ENCODE results near the gene KCNQ1. TPM values are rescaled to one million over a fixed set of nuclear protein-coding genes. Genes with fewer than 3 reads are reported as not detected.
A peak's percentile ranks its signal among the peaks of the same experiment; 100 is the strongest.

Gene KCNQ1
- total RNA-seq, 1 experiment from 2014 or later, result 1.0 TPM

DNA sequence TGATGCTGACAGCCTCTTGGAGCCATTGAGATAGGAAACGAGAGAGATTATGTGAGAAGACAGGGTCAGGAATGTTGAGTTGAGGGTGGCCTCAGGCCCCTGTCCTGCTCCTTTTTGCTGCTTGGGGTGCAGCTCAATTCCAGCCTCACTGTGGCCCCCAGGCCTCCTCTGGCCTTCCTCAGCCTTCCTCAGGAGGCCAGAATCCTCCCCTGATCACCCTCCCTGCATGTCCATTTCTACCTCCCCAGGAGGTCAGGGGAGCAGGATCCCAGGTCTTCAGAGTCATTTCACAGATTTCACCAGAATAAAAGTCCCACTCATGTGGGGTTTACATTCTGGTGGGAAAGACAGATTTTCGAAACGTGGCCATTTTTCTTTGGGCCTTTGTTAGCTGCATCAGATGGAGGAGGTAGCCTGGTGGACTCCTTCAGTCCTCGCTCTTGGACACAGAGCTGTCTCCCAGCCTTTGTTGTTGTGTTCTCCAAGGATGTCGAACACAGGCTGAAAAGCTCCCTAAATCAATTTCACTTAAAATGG, 257.2 kb downstream of the KCNQ1 start:
- Mint-ChIP-seq H3K27me3 (ENCODE audit: insufficient read depth, unreplicated experiment) (no peaks in the 10 kb centered on the region), H3K9me3 (ENCODE audit: unreplicated experiment) (no peaks in the 10 kb centered on the region), H3K4me3 (ENCODE audit: unreplicated experiment) (peak overlapping the region; percentile 84), H3K27ac (ENCODE audit: unreplicated experiment) (peak overlapping the region; percentile 84), H3K4me1 (ENCODE audit: low read depth, unreplicated experiment) (peaks cover 2% of the 10 kb centered on the region), H3K36me3 (ENCODE audit: insufficient read depth, unreplicated experiment) (peaks cover 25% of the 10 kb centered on the region)
- no peaks in the 10 kb centered on the region for H3K27me3 ChIP-seq (replicated peaks; ENCODE audit: control insufficient read depth, insufficient read depth, low read length)
- no peaks in the 10 kb centered on the region for H3K36me3 ChIP-seq (ENCODE audit: control insufficient read depth, insufficient read depth, low read length)
- no peaks in the 10 kb centered on the region for H3K9me3 ChIP-seq
- no peak for DNase-seq
- TF ChIP-seq, protein P1, sequence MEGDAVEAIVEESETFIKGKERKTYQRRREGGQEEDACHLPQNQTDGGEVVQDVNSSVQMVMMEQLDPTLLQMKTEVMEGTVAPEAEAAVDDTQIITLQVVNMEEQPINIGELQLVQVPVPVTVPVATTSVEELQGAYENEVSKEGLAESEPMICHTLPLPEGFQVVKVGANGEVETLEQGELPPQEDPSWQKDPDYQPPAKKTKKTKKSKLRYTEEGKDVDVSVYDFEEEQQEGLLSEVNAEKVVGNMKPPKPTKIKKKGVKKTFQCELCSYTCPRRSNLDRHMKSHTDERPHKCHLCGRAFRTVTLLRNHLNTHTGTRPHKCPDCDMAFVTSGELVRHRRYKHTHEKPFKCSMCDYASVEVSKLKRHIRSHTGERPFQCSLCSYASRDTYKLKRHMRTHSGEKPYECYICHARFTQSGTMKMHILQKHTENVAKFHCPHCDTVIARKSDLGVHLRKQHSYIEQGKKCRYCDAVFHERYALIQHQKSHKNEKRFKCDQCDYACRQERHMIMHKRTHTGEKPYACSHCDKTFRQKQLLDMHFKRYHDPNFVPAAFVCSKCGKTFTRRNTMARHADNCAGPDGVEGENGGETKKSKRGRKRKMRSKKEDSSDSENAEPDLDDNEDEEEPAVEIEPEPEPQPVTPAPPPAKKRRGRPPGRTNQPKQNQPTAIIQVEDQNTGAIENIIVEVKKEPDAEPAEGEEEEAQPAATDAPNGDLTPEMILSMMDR (IDR thresholded peaks at IDR 0.05; ENCODE audit: insufficient read depth in 1 of 2, low read depth in 1 of 2, low read length in 1 of 2, severe bottlenecking in 1 of 2, unreplicated experiment in 1 of 2), result no peak
- BruUV-seq (replicated peaks), result no TSS peak
- CTCF ChIA-PET, result no interaction called here
- H3K4me3 ChIP-seq (ENCODE audit: low read depth, low read length), result no peak overlapping the region
- POLR2A ChIA-PET, result interaction anchor here (1.0 kb wide), 1 partner anchor 42 kb away, joined by 3 read pairs; no protein-coding TSS in a partner anchor
- H3K4me1 ChIP-seq, result peaks cover 24% of the 10 kb centered on the region
- intact Hi-C loops (cut with micrococcal nuclease; ENCODE audit: unreplicated experiment), result loop anchor here (2.0 kb wide), 1 partner anchor 23 kb away; no protein-coding TSS in a partner anchor

DNA sequence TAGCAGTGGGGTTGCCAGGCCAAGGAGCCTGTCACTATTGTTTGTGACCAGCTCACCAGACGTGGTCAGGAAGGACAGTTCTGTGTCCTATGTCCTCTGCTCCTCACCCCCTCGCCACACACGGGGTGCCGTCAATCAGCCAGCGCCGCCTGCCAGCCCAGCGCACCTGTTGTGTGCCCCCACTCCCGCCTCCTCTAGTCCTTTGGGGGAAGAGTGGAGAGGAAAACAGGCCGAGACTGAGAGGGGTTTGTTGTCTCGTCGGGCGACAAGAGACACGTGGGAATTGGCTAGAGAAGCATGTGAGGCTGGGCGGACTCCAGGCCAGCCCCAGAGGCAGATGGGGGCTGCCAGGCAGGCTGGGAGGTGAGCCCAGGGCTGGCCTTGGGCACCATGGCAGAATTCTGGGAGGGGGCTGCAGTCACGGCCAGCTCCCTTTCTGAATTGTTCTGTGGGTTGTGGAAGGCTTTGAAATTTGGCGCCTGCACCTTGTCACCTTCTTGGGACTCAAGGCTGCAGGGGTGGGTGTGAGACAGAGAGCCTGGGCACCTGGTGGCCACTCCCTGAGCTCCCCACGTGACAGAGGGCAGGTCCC, 258.1 kb downstream of the KCNQ1 start:
- Mint-ChIP-seq H3K27me3 (ENCODE audit: insufficient read depth, unreplicated experiment) (no peaks in the 10 kb centered on the region), H3K4me3 (ENCODE audit: unreplicated experiment) (no peak overlapping the region), H3K9me3 (ENCODE audit: unreplicated experiment) (no peaks in the 10 kb centered on the region), H3K36me3 (ENCODE audit: insufficient read depth, unreplicated experiment) (peaks cover 22% of the 10 kb centered on the region), H3K27ac (ENCODE audit: unreplicated experiment) (no peak overlapping the region), H3K4me1 (ENCODE audit: low read depth, unreplicated experiment) (no peaks in the 10 kb centered on the region)
- Histone ChIP-seq H3K4me3 (ENCODE audit: low read depth, low read length) (no peak overlapping the region), H3K27me3 (replicated peaks; ENCODE audit: control insufficient read depth, insufficient read depth, low read length) (no peaks in the 10 kb centered on the region), H3K36me3 (ENCODE audit: control insufficient read depth, insufficient read depth, low read length) (no peaks in the 10 kb centered on the region), H3K4me1 (peaks cover 15% of the 10 kb centered on the region), H3K9me3 (no peaks in the 10 kb centered on the region)
- ChIA-PET CTCF (no interaction called here), POLR2A (no interaction called here)
- TF ChIP-seq, protein P1 (IDR thresholded peaks at IDR 0.05; ENCODE audit: insufficient read depth in 1 of 2, low read depth in 1 of 2, low read length in 1 of 2, severe bottlenecking in 1 of 2, unreplicated experiment in 1 of 2), result no peak
- intact Hi-C loops (cut with micrococcal nuclease; ENCODE audit: unreplicated experiment), result no loop called here
- no TSS peak for BruUV-seq (replicated peaks)
- DNase-seq, result no peak

DNA sequence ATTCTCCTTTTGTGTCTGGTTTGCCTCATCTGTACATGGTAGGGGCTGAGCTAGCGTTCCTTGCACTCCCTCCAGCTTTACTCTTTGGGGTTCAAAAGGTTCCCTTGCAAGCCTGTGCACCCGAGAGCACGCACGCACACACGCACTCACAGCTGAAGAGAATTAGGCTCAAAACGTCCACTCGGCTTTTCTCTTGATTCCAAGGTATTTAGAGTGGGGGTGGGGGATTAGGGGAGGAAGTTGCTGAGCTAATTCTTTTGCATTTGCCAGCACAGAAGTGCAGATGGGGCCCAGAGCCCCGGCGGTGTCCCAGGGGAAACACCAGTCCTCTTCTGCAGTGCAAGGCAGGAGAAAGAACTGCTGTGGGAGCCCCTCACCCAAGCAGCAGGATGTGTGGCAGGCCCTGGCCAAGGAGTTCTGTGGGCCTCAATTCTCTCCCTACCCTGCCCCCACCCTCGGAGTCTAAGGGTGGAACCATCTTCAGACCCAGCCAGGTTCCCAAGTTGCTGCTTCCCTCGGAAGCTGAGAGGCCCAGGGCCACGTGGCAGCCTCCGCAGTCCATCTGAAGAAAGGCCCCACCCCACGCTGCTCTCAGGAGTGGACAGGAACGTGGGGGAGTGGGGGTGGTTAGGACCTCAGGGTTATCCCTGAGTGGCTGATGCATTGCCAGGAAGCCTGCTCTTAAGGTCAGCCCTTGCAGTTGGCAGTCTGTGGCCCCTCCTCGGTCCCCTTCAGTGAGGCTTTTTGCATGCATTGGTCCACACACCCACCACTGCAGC, 258.7 kb downstream of the KCNQ1 start:
- DNase-seq, result no peak
- CTCF ChIA-PET, result no interaction called here

More for the DNA sequence above, 258.7 kb downstream of the KCNQ1 start:
- intact Hi-C loops (cut with micrococcal nuclease; ENCODE audit: unreplicated experiment), result no loop called here
- H3K27me3 Mint-ChIP-seq (ENCODE audit: insufficient read depth, unreplicated experiment), result no peaks in the 10 kb centered on the region
- H3K27ac Mint-ChIP-seq (ENCODE audit: unreplicated experiment), result no peak overlapping the region
- no peak overlapping the region for H3K4me3 ChIP-seq (ENCODE audit: low read depth, low read length)
- TF ChIP-seq, protein P1 (IDR thresholded peaks at IDR 0.05; ENCODE audit: insufficient read depth in 1 of 2, low read depth in 1 of 2, low read length in 1 of 2, severe bottlenecking in 1 of 2, unreplicated experiment in 1 of 2), result no peak
- no peaks in the 10 kb centered on the region for H3K9me3 ChIP-seq
- POLR2A ChIA-PET, result no interaction called here
- no peaks in the 10 kb centered on the region for H3K27me3 ChIP-seq (replicated peaks; ENCODE audit: control insufficient read depth, insufficient read depth, low read length)
- BruUV-seq (replicated peaks), result no TSS peak
- peaks cover 22% of the 10 kb centered on the region for H3K36me3 Mint-ChIP-seq (ENCODE audit: insufficient read depth, unreplicated experiment)
- H3K4me3 Mint-ChIP-seq (ENCODE audit: unreplicated experiment), result no peak overlapping the region
- H3K9me3 Mint-ChIP-seq (ENCODE audit: unreplicated experiment), result no peaks in the 10 kb centered on the region
- H3K4me1 ChIP-seq, result peaks cover 13% of the 10 kb centered on the region
- no peaks in the 10 kb centered on the region for H3K36me3 ChIP-seq (ENCODE audit: control insufficient read depth, insufficient read depth, low read length)
- H3K4me1 Mint-ChIP-seq (ENCODE audit: low read depth, unreplicated experiment), result no peaks in the 10 kb centered on the region

Data from Caco-2 (cell line).